Measurements from ENCODE around the gene POU2F3. TPM values are rescaled to one million over a fixed set of nuclear protein-coding genes. Genes with fewer than 3 reads are reported as not detected.

POU2F3 gene
- total RNA-seq, 8 experiments from 2014 or later, result 0.38 to 40.1 (median 3.4) TPM; not detected in 2

GRCh38 chr11:120200677-120201076 lies 39.3 kb upstream of the POU2F3 start:
- in situ Hi-C loops (cut with MboI; ENCODE audit: low pct_unique_long_range_greater_than_20kb in 2 of 9, low sequenced_read_pairs in 9 of 9, unreplicated experiment in 9 of 9), result no loop called here
- H3K4me1 ChIP-seq (replicated peaks in 1 of 2), result peaks cover 28 to 30% of the 10 kb centered on the region in 2 donors
- 40 to 88% (median 60%) methylated on average over 1 of the region's 1 CpG; no CpG with 5 or more reads in 7 of the 10 experiments for WGBS, 10 experiments
- no peak for ATAC-seq (replicated peaks in 6 of 8)
- H3K27ac ChIP-seq, result no peak overlapping the region
- no peak overlapping the region for H3K4me3 ChIP-seq

DNA sequence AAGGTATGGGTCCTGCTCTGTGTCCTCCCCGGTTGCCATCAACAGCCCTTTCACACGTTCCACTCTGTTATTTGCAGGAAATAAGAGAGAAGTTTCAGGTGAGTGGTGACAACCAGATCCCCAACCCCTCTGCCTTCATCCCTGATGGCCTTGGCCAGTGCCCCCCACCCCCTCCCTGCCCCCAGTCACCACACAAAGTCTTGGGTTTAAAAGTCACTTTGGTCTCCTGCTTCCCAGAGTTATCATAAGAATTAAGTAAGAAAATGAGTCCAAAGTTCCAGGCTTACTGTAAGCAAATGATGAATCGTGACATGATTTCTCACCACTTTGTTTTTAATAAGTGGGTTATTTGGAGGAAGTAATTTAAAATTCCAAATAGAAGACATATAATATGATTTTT lies 38.3 kb upstream of the POU2F3 start:
- no peak overlapping the region for H3K4me3 ChIP-seq
- 25 to 100% (median 86%) methylated on average over 1 to 3 of the region's 3 CpGs; no CpG with 5 or more reads in 4 of the 10 experiments for WGBS, 10 experiments
- ATAC-seq (replicated peaks in 6 of 8), result no peak
- in situ Hi-C loops (cut with MboI; ENCODE audit: low pct_unique_long_range_greater_than_20kb in 2 of 9, low sequenced_read_pairs in 9 of 9, unreplicated experiment in 9 of 9), result no loop called here
- H3K4me1 ChIP-seq (replicated peaks in 1 of 2), result peaks cover 18 to 21% of the 10 kb centered on the region in 2 donors
- H3K27ac ChIP-seq, result no peak overlapping the region

DNA sequence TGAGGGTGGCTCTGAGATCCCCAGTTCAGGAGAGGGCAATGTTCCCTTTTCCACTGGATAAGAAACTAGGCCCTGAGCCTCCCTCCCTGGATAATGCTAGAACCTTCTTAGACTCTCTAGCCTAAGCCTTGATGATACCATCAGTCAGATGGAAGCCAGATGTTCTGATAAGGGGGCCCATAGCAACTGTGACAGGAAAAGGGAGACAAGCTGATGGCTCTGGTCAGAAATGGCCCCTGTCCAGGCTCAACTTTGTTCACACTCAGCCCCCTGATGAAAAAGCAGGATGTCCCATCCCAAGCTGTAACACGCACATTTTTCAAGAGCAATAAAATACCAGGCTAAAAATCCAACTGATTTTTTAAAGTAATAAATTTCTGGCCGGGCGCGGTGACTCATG lies 36.3 kb upstream of the POU2F3 start:
- 86 to 100% methylated on average over 1 to 3 of the region's 4 CpGs; no CpG with 5 or more reads in 8 of the 10 experiments for WGBS, 10 experiments
- no peak overlapping the region for H3K4me3 ChIP-seq
- no peak overlapping the region for H3K27ac ChIP-seq
- peaks cover 10 to 12% of the 10 kb centered on the region in 2 donors for H3K4me1 ChIP-seq (replicated peaks in 1 of 2)
- in situ Hi-C loops (cut with MboI; ENCODE audit: low pct_unique_long_range_greater_than_20kb in 2 of 9, low sequenced_read_pairs in 9 of 9, unreplicated experiment in 9 of 9), result no loop called here
- ATAC-seq (replicated peaks in 6 of 8), result no peak

DNA sequence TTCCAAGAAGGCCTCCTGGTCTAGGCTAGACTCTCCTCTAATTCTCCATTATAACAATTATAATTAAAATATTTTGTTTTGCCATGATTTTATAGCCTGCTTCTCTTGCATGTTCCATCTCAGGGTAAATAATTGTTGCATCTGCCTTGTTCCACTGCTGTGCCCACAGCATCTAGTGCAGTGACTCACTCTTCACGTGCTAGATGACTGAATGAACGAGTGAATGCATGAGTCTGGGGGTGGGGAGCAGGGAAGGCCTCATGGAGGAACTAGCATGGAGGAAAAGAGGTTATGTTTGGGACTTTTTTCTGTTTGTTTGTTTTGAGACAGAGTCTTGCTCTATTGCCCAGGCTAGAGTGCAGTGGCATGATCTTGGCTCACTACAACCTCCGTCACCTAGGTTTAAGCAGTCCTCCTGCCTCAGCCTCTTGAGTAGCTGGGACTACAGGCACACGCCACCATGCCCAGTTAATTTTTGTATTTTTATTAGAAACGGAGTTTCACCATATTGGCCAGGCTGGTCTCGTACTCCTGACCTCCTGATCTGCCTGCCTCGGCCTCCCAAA lies 34.3 kb upstream of the POU2F3 start:
- in situ Hi-C loops (cut with MboI; ENCODE audit: low pct_unique_long_range_greater_than_20kb in 2 of 9, low sequenced_read_pairs in 9 of 9, unreplicated experiment in 9 of 9), result no loop called here
- 0 to 100% (median 63%) methylated on average over 1 to 4 of the region's 7 CpGs; no CpG with 5 or more reads in 1 of the 10 experiments for WGBS, 10 experiments
- H3K27ac ChIP-seq, result no peak overlapping the region
- no peak overlapping the region for H3K4me3 ChIP-seq
- peaks cover 15 to 17% of the 10 kb centered on the region in 2 donors for H3K4me1 ChIP-seq (replicated peaks in 1 of 2)
- peak in 7 of 8 experiments; percentile 25 to 90 (median 59) for ATAC-seq (replicated peaks in 6 of 8)

DNA sequence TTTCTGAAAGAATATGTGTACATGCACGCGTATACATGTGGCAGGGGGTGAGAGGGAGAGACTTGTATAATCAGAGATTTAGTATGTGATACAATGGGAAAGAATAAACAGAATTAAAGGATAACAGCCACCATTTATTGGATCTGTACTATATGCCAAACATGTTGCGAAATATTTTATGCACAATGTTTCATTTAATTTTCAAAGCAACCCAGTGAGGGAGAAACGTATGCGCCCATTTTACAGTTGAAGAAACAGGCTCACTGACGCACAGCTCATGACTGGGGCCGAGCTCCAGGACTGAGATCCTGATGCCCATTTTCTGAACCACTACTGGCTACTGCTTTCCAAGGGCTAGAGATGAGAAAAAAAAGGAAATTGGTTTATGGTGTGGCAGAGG lies 32.4 kb upstream of the POU2F3 start:
- in situ Hi-C loops (cut with MboI; ENCODE audit: low pct_unique_long_range_greater_than_20kb in 2 of 9, low sequenced_read_pairs in 9 of 9, unreplicated experiment in 9 of 9), result no loop called here
- Histone ChIP-seq H3K4me1 (replicated peaks in 1 of 2) (peaks cover 19 to 22% of the 10 kb centered on the region in 2 donors), H3K4me3 (no peak overlapping the region), H3K27ac (no peak overlapping the region)
- no peak for ATAC-seq (replicated peaks in 6 of 8)
- 75 to 97% (median 89%) methylated on average over 1 to 7 of the region's 7 CpGs; no CpG with 5 or more reads in 1 of the 10 experiments for WGBS, 10 experiments

DNA sequence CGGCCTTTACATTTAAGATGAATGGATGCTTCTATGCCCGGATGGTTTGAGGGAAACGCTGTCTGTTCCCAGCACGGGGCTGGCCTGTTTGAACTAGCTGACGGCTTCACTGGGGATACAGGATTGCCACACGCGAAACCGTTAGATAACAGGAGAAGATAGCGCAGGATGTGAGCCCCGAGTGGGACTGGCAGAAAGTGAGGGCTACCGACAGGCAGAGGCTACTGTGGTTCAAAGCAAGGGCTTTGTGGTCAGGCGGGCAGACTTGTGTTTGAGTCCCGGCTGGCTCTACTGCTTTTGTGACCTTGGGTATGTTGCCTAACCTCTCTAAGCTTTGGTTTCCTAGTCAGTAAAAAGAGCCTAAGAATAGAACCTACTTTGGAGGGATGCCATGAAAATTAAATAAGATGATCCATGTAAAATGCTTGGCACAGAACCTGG lies 31.9 kb upstream of the POU2F3 start:
- in situ Hi-C loops (cut with MboI; ENCODE audit: low pct_unique_long_range_greater_than_20kb in 2 of 9, low sequenced_read_pairs in 9 of 9, unreplicated experiment in 9 of 9), result no loop called here
- Histone ChIP-seq H3K27ac (no peak overlapping the region), H3K4me3 (no peak overlapping the region), H3K4me1 (replicated peaks in 1 of 2) (peaks cover 22 to 27% of the 10 kb centered on the region in 2 donors)
- peak in 4 of 8 experiments; percentile 21 to 47 (median 37) for ATAC-seq (replicated peaks in 6 of 8)
- 24 to 96% (median 48%) methylated on average over 2 to 13 of the region's 13 CpGs; no CpG with 5 or more reads in 2 of the 10 experiments for WGBS, 10 experiments

DNA sequence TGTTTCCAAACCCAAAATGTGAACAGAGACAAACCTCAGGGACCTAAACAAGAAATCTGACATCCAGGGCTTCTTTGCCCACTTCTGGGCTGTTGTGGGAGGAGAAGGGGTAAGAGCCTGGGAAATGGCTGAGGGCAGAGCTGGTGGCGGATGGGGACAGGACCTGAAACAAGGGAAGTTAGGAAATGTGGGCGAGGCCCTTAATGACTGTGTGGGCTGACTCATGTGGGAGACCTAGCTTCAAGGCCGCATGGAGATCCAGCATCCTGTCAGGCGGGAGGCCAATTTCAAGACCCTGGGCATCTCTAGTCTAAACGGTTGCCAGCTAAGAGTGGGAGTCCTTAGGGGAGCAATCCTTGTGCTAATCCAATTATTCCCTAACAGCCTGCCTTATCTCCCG lies 31.2 kb upstream of the POU2F3 start:
- Histone ChIP-seq H3K27ac (no peak overlapping the region), H3K4me3 (no peak overlapping the region), H3K4me1 (replicated peaks in 1 of 2) (peaks cover 23 to 31% of the 10 kb centered on the region in 2 donors)
- peak in 2 of 8 experiments; percentile 7 to 13 for ATAC-seq (replicated peaks in 6 of 8)
- WGBS, 10 experiments, result 14 to 100% (median 88%) methylated on average over 1 to 5 of the region's 6 CpGs; no CpG with 5 or more reads in 5 of the 10 experiments
- in situ Hi-C loops (cut with MboI; ENCODE audit: low pct_unique_long_range_greater_than_20kb in 2 of 9, low sequenced_read_pairs in 9 of 9, unreplicated experiment in 9 of 9), result no loop called here

GRCh38 chr11:120209746-120210625 lies 30.0 kb upstream of the POU2F3 start:
- 7 to 40% (median 22%) methylated on average over 1 to 16 of the region's 26 CpGs for WGBS, 10 experiments
- no peak for ATAC-seq (replicated peaks in 6 of 8)
- Histone ChIP-seq H3K4me1 (replicated peaks in 1 of 2) (peaks cover 23 to 31% of the 10 kb centered on the region in 2 donors), H3K4me3 (peak overlapping the region; percentile 36 to 61 (median 46)), H3K27ac (no peak overlapping the region)
- in situ Hi-C loops (cut with MboI; ENCODE audit: low pct_unique_long_range_greater_than_20kb in 2 of 9, low sequenced_read_pairs in 9 of 9, unreplicated experiment in 9 of 9), result no loop called here

- ATAC-seq (replicated peaks in 6 of 8), result peak; percentile 66 to 89 (median 86)
- no peak within 1 kb of the TSS for H3K27ac ChIP-seq
- H3K4me1 ChIP-seq (replicated peaks in 1 of 2), result peaks cover 23 to 31% of the 10 kb centered on the region in 2 donors
- H3K4me3 ChIP-seq, result peak within 1 kb of the TSS; percentile 36 to 61 (median 46)
- in situ Hi-C loops (cut with MboI; ENCODE audit: low pct_unique_long_range_greater_than_20kb in 2 of 9, low sequenced_read_pairs in 9 of 9, unreplicated experiment in 9 of 9), result no loop called here
- WGBS, 10 experiments, result no CpG with 5 or more reads among the region's 108 CpGs
Measured at GRCh38 chr11:120210626-120211521, 29.1 kb upstream of the POU2F3 start, which contains the start of gene OAF. OAF (plus strand) TSS chr11:120211032; CDS start chr11:120211280, 248 bp downstream.

- in situ Hi-C loops (cut with MboI; ENCODE audit: low pct_unique_long_range_greater_than_20kb in 2 of 9, low sequenced_read_pairs in 9 of 9, unreplicated experiment in 9 of 9), result no loop called here
- peaks cover 23 to 31% of the 10 kb centered on the region in 2 donors for H3K4me1 ChIP-seq (replicated peaks in 1 of 2)
- H3K27ac ChIP-seq, result no peak overlapping the region
- ATAC-seq (replicated peaks in 6 of 8), result peak in 1 of 8 experiments; percentile 2
- 0 to 20% (median 0%) methylated on average over 1 to 2 of the region's 18 CpGs; no CpG with 5 or more reads in 7 of the 10 experiments for WGBS, 10 experiments
- peak overlapping the region; percentile 36 to 61 (median 46) for H3K4me3 ChIP-seq
Measured at GRCh38 chr11:120211522-120212258, 28.2 kb upstream of the POU2F3 start.

GRCh38 chr11:120212259-120212878 lies 27.6 kb upstream of the POU2F3 start:
- ATAC-seq (replicated peaks in 6 of 8), result peak in 2 of 8 experiments; percentile 0 to 1
- 32% methylated on average over 6 of the region's 13 CpGs; no CpG with 5 or more reads in 9 of the 10 experiments for WGBS, 10 experiments
- in situ Hi-C loops (cut with MboI; ENCODE audit: low pct_unique_long_range_greater_than_20kb in 2 of 9, low sequenced_read_pairs in 9 of 9, unreplicated experiment in 9 of 9), result no loop called here
- Histone ChIP-seq H3K4me1 (replicated peaks in 1 of 2) (peaks cover 23 to 31% of the 10 kb centered on the region in 2 donors), H3K4me3 (peak overlapping the region in 1 of 5 donors; percentile 46), H3K27ac (no peak overlapping the region)

Measured in motor neuron (in vitro differentiated cells).